GM18507 (cell line): Measurements from ENCODE around the gene RPS10.
"Not testable (repeated sequence)": the region's sequence is repeated elsewhere in the genome, so short reads cannot be mapped to it uniquely, and the experiment has no call there.

ENCODE experiments used
- DNase-seq: peaks from one replicate; pipeline ENCODE4 v3.0.0; 2011; ENCODE audit warnings: low read depth; ENCODE audit not compliant: insufficient read length; ENCODE audit errors: extremely low spot score
- FAIRE-seq: peaks from 2 replicates; lab custom pipeline; 2011; peaks lifted over from hg19 to GRCh38; lab: Jason Lieb, UNC

Gene RPS10

DNA sequence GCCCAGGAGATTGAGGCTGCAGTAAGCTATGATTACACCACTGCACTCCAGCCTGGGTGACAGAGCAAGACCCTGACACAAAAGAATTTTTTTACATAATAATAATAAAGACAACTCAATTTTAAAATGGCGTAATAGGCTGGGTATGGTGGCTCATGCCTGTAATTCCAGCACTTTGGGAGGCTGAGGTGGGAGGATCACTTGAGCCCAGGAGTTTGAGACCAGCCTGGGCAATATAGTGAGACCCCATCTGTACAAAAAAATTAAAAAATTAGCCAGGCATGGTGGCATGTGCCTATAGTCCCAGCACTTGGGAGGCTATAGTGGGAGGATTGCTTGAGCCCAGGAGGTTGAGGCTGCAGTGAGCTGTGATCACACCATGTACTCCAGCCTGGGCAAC is 18.0 kb downstream of the RPS10 start:
- FAIRE-seq, DNase-seq: not testable (repeated sequence)

GRCh38 chr6:34396518-34396917 is 29.4 kb downstream of the RPS10 start:
- DNase-seq (no peak), FAIRE-seq (no peak)

- no peak for FAIRE-seq
- no peak for DNase-seq
Observed at GRCh38 chr6:34393966-34394305, 31.9 kb downstream of the RPS10 start.

DNA sequence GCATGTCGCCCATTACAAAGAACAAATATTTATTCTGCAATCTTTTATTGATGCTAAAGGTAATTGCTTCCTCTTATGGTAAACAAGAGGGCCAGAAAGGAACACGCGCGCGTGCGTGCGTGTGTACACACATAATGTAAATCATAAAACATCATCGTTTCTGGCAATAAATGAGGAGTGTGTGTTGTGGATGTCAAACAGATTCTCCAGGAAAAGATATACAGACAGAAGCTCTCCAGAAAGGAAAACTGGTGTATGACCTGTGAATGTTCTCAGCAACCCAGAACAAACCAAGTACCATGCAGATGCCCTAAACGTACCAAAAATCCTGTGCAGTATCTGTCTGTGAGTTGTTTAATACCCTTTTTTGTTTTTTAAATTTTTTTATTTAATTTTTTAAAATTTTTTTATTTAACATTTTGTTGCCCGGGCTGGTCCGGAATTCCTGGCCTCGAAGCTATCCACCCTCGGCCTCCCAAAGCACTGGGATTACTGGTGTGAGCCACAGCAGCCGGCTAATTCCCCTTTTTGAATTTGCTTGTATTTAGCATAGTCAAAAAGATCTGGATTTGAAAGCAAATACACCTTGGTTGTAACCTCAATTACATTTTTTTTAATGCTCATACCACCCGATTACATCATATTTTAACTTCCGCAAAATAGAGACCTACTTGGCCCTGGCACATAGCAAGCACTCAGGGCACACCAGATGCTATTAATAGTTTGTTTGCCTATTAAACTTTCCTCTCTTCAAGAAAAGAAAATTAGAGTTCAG is 32.5 kb downstream of the RPS10 start:
- FAIRE-seq (no peak), DNase-seq (no peak)

DNA sequence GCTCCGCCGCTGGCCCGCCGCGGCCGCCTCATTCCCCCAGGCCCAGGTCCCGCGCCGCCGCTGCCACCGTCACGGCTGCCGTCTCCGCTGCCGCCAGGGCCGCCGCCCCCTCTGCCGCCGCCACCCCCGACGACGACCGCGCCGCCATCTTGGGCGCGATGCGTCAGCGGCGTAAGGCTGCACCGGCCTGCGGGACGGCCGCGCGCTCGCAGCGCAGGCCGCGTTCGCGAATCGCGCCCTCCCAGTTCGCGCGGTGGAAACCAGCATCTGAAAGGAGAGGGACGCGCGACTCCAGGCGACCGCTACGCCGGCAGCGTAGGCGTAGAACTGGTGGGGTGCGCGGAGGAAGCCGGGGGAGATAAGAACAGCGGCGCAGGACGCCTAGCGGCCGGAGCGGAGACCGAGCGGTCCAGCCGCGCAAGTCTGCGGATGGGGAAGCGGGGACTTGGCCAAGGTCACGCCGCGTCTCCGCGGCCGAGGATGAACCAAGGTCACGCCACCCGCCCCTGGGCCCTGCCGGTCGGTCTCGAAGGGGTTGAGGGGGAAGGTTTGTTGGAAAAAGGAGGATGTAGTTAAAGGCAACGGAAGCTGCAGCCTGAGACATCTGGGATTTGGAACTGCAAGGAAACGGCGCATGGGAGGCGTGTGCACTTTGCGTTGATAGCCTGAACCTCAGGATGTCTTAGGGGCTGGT is 33.2 kb downstream of the RPS10 start, which contains the start of gene NUDT3:
Gene NUDT3, minus strand, starts transcription at position 173 of the 694 bp plus-strand sequence. CDS start 307 bp downstream, outside the sequence.
- peak; percentile 95 for FAIRE-seq
- peak; percentile 86 for DNase-seq

DNA sequence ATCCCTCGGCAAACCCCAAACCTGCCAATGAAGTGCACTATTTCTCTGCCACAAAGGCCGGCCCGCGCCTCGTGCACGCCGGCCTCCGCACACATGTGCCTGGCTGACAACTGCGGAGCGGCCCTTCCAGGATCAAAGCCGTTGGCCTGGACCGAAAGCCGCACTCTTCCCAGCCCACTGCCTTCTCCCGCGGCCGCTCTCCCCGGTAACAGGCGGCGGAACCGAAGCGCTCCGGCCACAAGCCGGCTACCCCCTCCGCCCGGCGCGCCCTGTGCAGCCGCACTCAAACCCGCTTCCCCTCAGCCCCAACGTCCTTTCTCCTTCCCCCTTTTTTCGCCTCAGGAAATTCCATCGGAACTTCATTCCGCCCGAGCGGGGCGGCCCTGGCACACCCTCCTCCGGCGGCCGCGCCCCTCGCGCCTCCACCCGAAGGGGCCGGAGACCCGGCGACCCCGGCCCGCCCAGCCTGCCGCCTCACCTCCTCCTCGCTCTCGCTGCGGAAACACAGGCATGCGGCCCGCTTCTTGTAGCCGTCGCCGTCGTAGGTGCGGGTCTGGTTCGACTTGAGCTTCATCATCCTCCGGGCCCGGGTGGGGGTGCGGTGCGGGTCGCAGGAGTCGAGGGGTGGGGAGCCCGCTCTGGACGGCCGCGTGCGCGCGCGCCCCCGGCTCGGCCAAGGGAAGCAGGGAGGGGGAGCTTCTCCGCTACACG is 33.9 kb downstream of the RPS10 start:
- DNase-seq (peak; percentile 23), FAIRE-seq (no peak)

- no peak for DNase-seq
- FAIRE-seq: peak; percentile 5
Observed at GRCh38 chr6:34391473-34391785, 34.4 kb downstream of the RPS10 start.

DNA sequence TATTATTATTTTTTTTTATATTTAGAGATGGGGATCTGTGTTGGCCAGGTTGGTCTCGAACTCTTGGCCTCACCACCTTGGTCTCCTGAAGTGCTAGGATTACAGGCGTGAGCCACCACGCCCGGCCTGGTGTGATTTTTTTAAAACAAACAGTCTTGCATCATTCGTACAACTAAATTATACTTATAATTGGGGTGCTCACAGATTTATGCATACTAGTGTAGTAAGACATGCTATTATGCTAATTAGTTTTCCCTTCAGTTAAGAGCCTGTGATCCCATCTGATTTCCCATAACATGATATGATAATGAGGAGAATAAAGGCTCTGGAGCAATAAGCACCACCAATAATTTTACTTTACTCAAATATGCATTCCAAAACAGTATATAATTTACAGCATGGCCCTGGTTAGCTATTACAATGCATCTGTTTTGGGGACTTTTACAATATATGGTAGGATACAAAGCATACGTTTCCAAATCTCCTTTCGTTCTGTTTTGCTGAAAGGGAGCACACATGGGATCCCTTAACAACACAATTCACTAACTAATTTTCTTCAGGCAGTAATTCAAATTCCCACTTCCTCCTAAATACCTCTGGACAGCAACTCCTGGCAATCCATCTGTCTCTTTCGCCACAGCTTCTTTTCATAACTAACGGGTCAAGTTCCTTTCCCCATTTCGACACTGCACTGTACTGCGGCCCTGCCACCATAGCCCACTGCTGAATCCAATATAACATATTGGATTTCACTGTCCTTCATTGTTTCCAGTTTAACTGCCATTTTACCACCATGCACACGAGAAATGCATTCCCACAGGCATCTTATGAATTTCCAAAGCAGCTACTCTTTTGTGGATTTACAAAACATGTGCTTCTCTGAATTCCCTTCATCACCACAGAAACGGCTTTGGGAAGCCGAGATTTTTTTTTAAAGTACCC is 35.1 kb downstream of the RPS10 start:
- FAIRE-seq (peak; percentile 5), DNase-seq (no peak)

DNA sequence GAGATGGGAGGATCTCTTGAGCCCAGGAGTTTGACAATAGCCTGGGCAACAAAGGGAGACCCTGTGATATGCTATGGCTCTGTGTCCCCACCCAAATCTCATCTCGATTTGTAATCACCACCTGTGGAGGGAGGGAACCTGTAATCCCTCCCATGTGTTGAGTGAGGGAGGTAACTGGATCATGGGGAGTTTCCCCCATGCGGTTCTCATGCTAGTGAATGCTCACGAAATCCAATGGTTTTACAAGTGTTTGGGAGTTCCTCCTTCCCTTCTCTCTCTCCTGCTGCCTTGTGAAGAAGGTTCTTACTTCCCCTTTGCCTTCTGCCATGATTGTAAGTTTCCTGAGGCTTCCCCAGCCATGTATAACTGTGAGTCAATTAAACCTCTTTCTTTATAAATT is 36.8 kb downstream of the RPS10 start:
- FAIRE-seq (no peak), DNase-seq (no peak)

DNA sequence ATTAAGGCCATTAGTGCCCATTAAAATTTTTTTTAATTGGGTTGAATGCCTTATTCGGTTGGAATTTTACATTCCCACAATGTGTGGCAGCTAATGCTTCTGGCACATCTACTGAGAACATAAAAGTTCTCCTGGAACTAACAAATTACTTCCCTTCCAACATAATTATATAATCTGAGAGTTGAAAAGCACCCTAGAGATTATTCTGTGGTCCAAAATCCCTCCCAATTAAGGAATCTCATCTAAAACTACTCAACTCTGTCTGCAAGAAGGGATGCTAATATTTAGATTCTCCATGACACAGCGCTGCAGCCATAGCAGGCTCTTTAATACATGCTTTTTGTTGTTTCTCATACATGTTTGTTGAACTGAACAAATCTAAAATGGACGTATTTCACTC is 37.4 kb downstream of the RPS10 start:
- FAIRE-seq (no peak), DNase-seq (no peak)

GRCh38 chr6:34386316-34387137 is 39.3 kb downstream of the RPS10 start:
- DNase-seq (no peak), FAIRE-seq (no peak)

DNA sequence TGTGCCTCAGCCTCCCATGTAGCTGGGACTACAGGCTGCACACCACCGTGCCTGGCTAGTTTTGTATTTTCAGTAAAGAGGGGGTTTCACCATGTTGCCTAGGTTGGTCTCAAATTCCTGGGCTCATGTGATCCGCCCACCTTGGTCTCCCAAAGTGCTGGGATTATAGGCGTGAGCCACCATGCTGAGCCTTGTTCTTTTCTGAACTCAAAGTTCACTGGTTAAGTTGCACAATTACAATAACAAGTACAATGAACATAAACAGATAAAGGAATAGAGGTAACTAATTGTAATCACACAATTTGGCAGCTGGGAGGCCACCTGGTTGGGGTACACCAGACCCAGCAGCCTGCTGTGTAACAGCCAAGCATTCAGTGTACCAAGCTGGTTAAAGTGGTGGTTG is 40.1 kb downstream of the RPS10 start:
- DNase-seq: no peak
- no peak for FAIRE-seq

DNA sequence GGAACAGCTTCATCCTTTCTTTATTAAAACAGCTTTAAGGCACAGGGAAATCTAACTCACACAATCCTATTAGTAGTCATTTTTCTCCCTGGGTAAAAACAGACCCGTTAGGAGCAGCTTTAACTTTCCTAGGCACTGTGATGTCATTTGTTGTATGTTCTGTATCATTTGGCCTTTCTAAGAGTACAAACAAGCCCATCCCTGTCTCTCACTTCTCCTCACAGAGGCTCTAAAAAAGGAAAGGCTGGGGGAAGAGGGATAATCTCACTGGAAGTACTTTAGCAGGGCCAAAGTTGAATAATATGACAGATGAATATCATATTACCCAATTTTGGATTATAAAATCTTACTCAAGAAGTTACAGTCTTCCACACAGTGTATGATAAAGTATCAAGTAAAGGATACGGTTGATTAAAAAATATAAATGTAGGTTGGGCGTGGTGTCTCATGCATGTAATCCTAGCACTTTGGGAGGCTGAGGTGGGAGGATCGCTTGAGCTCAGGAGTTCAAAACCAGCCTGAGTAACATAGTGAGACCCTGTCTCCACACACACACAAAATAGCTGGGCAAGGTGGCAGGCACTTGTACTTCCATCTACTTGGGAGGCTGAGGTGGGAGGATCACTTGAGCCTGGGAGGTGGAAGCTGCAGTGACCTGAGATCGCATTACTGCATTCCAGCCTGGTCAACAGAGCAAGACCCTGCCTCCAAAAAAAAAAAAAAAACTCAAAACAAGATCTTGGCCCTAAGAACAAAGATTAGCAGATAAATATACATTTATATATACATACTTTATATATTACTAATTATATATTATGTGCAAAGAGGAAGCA is 41.3 kb downstream of the RPS10 start:
- FAIRE-seq (no peak), DNase-seq (no peak)

GRCh38 chr6:34383656-34384320 is 42.1 kb downstream of the RPS10 start:
- DNase-seq: no peak
- no peak for FAIRE-seq

- no peak for DNase-seq
Observed at GRCh38 chr6:34383161-34383631, 42.7 kb downstream of the RPS10 start.

GRCh38 chr6:34381081-34381480 is 44.8 kb downstream of the RPS10 start:
- DNase-seq: no peak
- no peak for FAIRE-seq

More at GRCh38 chr6:34383161-34383631, 42.7 kb downstream of the RPS10 start:
- FAIRE-seq: no peak

DNA sequence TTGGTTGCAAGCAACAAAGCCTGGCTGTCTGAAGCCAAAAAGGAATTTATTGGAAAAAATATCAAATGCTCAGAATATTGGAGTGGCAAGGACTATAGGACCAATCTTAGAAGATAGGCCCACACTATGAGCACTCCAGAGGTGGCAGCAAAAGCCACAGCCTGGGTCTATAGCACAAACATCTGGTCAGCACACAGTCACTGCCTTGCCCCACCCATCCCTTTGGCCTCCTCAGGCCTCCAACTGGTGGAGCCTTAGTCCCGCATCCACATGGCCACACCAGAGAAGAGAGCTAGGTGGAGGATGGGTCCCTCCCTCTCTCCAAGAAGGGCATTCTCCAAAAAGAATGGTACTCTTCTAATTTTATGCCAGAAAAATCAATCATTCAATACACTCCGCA is 47.4 kb downstream of the RPS10 start:
- FAIRE-seq (no peak), DNase-seq (no peak)
